IPS-18c (cell line): Measurements from ENCODE around the gene UCK2.

Source experiments
- H3K4me3 ChIP-seq: 2 replicates; pipeline ENCODE4 v1.7.0; 2013; ENCODE audit warnings: low read depth, mild to moderate bottlenecking, low read length, moderate library complexity; ENCODE audit not compliant: insufficient read depth
- H3K9me3 ChIP-seq: one replicate; pipeline ENCODE4 v1.6.1; 2013; ENCODE audit warnings: mild to moderate bottlenecking, low read length, moderate library complexity; ENCODE audit not compliant: control insufficient read depth, insufficient read depth

Gene UCK2

GRCh38 chr1:165865633-165866340 lies 38.4 kb downstream of the UCK2 start:
- Histone ChIP-seq H3K4me3 (no peak overlapping the region), H3K9me3 (no peaks in the 10 kb centered on the region)

- no peaks in the 10 kb centered on the region for H3K9me3 ChIP-seq
- H3K4me3 ChIP-seq, result no peak overlapping the region
These were observed 41.9 kb downstream of the UCK2 start for GRCh38 chr1:165869343-165869742.

DNA sequence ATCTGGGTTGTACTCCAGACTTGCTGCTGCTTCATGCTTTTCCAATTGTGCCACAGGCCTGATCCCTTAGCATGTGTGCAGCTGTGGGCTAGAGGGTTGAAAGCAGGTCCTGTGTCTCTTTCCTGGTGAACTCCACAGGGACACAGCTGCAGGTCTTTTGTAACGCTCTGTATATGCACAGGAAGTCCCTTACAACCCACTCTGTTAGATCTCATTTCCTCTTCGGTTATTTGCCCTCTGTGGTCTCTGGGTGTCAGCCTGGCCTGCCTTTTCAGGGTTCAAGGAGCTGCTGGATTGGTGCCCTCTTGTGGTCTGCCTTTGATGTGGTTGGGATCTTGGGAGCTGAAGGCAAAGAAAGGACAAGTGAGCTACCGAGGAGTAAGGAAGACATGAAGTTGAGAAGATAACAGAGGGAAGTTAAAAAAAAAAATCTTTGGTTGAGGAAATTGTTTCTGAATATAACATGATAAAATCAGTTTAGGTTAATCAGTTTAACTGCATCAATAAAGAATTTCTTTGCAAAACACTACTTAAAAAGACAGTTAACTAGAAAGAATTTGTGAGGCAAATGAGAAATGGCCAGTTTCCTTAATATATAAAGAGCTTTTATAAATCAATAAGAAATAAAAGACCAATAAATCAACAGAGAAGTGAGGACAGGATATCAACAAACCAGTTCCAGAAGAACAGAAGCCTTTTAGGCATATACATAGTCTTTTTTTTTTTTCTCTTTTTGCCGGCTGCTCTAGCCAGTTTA lies 44.1 kb downstream of the UCK2 start:
- Histone ChIP-seq H3K9me3 (no peaks in the 10 kb centered on the region), H3K4me3 (no peak overlapping the region)

DNA sequence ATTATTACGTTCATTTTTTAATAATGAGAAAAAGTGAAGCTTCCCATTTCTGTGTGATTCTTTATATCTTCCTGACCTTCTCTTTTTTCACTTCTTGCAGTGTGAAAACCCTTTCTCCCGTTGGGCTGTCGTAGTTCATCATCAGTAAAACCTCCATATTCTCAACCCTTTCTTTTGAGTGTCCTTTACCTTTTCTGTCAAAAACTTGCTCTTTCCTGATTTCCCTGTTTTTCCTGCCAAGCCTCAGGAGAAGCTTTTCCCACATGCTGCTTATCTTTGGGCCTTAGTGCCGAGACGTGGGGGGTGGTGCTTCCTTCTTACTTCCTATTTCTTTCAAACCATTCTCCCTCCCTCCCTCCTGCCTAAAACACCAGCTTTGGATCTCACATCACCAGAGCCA lies 46.1 kb downstream of the UCK2 start:
- Histone ChIP-seq H3K4me3 (no peak overlapping the region), H3K9me3 (peaks cover 3% of the 10 kb centered on the region)

- no peak overlapping the region for H3K4me3 ChIP-seq
- peaks cover 3% of the 10 kb centered on the region for H3K9me3 ChIP-seq
These were observed 47.2 kb downstream of the UCK2 start for GRCh38 chr1:165874643-165875042.

GRCh38 chr1:165875171-165875570 lies 47.8 kb downstream of the UCK2 start:
- H3K9me3 ChIP-seq, result peaks cover 3% of the 10 kb centered on the region

DNA sequence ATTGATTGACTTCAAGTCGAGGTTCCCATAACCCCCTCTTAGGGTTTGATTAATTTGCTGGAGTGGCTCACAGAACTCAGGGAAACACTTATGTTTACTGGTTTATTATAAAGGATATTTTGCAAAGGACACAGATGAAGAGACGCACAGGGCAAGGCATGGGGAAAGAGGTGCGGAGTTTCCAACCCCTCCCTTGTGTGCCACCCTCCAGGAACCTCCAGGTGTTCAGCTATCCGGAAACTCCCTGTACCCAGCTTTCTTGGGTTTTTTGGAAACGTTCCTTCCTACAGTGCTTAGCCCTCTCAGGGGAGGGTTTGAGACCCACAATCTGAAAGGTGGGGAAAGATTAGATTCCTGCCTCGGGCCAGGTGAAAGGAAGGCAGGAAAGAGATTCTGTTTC lies 48.2 kb downstream of the UCK2 start:
- peaks cover 3% of the 10 kb centered on the region for H3K9me3 ChIP-seq
- no peak overlapping the region for H3K4me3 ChIP-seq

More at GRCh38 chr1:165875171-165875570, 47.8 kb downstream of the UCK2 start:
- H3K4me3 ChIP-seq, result no peak overlapping the region

GRCh38 chr1:165876121-165876520 lies 48.7 kb downstream of the UCK2 start:
- Histone ChIP-seq H3K4me3 (no peak overlapping the region), H3K9me3 (peaks cover 3% of the 10 kb centered on the region)

GRCh38 chr1:165877411-165877810 lies 50.0 kb downstream of the UCK2 start:
- H3K9me3 ChIP-seq, result peaks cover 3% of the 10 kb centered on the region
- no peak overlapping the region; the same call in 1 of the 2 replicates for H3K4me3 ChIP-seq

- H3K9me3 ChIP-seq, result peaks cover 3% of the 10 kb centered on the region
- H3K4me3 ChIP-seq, result no peak overlapping the region
These were observed 50.6 kb downstream of the UCK2 start for GRCh38 chr1:165877940-165878556.

GRCh38 chr1:165879946-165880345 lies 52.5 kb downstream of the UCK2 start:
- Histone ChIP-seq H3K9me3 (peaks cover 3% of the 10 kb centered on the region), H3K4me3 (no peak overlapping the region)

DNA sequence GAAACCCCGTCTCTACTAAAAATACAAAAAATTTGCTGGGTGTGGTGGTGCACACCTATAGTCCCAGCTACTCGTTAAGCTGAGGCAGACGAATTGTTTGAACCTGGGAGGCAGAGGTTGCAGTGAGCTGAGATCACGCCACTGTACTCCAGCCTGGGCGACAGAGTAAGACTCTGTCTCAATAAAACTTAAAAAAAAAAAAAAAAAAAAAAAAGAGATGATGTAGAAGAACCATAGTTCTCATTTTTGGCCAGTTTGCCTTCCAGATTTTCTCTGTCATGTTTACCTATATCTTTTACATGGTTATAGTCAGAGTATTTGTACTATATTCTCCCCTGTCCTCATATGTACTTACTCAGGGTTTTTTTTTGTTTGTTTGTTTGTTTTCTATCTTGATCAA lies 53.6 kb downstream of the UCK2 start:
- Histone ChIP-seq H3K4me3 (no peak overlapping the region), H3K9me3 (peaks cover 3% of the 10 kb centered on the region)

- Histone ChIP-seq H3K4me3 (no peak overlapping the region), H3K9me3 (peaks cover 2% of the 10 kb centered on the region)
These were observed 54.9 kb downstream of the UCK2 start for GRCh38 chr1:165882168-165882837.

DNA sequence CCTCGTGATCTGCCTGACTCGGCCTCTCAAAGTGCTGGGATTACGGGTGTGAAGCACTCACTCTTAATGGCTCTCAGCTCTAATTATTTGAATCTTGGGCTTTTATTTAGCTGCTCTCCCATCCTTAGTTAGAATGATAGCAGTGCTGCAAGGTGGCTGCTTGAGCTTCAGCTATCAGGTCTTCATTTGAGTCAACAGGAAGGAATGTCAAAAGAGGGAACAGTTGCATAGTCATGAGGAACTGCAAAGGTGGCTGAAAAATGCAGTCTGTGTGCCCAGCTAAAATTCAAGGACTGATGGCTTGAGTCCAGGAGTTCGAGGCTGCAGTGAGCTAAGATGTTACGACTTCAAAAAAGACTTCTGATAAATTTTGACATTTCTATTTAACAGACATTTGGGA lies 55.6 kb downstream of the UCK2 start:
- no peak overlapping the region for H3K4me3 ChIP-seq
- H3K9me3 ChIP-seq, result no peaks in the 10 kb centered on the region

- H3K4me3 ChIP-seq, result no peak overlapping the region
- H3K9me3 ChIP-seq, result no peaks in the 10 kb centered on the region
These were observed 56.7 kb downstream of the UCK2 start for GRCh38 chr1:165884009-165884689.

DNA sequence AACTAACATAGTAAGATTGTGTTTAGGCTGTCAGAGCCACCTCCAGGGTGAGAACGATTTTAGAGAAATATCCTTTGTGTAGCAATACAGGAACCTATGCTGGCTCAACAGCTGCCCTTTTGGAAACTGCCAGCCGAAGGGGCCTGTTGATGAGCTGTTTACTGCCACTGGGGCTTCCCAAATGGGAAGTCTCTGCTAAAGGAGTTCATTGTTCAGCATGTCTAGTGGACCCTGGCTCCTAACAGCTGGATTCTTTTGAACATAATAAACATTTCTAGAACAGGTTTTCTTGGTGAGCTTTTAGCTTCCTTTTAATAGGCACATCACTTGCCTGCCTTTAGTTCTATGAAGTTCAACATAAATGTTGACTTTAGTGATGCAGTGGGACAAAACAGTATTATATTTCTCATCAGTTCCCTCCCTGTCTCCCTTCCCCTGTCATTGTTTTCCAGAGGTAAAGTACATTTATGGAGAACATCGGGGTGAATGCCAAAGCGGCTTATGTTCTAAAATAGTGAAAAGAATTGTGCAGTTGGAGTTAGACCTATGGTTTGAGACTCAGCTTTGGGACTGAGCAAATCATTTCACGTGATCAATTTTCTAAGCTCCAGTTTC lies 57.4 kb downstream of the UCK2 start:
- Histone ChIP-seq H3K9me3 (no peaks in the 10 kb centered on the region), H3K4me3 (no peak overlapping the region)

DNA sequence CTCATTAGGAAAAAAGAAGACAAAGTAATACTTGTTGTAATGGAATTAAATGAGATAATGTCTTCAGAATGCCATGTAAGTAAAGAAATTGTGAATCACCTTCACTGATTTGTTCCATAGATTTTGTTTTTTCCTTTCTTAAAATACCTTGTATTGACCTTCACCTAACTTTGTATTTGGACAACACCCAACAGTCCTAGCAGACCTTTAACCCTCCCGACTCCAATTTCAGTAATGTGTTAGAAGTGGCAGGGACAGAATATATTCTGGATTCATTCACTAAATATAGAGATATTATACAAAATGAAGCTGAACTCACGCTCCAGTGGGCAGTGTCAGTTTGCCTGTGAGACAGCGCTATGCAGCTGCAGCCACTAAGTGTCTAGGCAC lies 57.9 kb downstream of the UCK2 start:
- Histone ChIP-seq H3K9me3 (no peaks in the 10 kb centered on the region), H3K4me3 (no peak overlapping the region)
